OCI-M2 (cell line): ENCODE data around the gene ZNF653.

ENCODE experiments used
- DNase-seq: peaks from one replicate; lab custom pipeline; 2025; ENCODE audit not compliant: unreplicated experiment; lab: John Stamatoyannopoulos, UW

Gene ZNF653

GRCh38 chr19:11513946-11514345 is 8.3 kb upstream of the ZNF653 start:
- no peak for DNase-seq

GRCh38 chr19:11510444-11510843 is 4.8 kb upstream of the ZNF653 start:
- DNase-seq, result no peak

- DNase-seq, result no peak
These were observed 1.9 kb upstream of the ZNF653 start for GRCh38 chr19:11507370-11508078.

GRCh38 chr19:11506967-11507366 is 1.3 kb upstream of the ZNF653 start:
- DNase-seq, result no peak

- DNase-seq, result no peak
These were observed 489 bp upstream of the ZNF653 start for GRCh38 chr19:11506101-11506555.

GRCh38 chr19:11505032-11505503 is 571 bp downstream of the ZNF653 start:
- peak; percentile 99 for DNase-seq

- no peak for DNase-seq
These were observed 1.1 kb downstream of the ZNF653 start for GRCh38 chr19:11504502-11505031.

GRCh38 chr19:11499890-11500420 is 5.7 kb downstream of the ZNF653 start:
- no peak for DNase-seq

- no peak for DNase-seq
These were observed 6.4 kb downstream of the ZNF653 start for GRCh38 chr19:11499220-11499726.

GRCh38 chr19:11496391-11497163 is 9.1 kb downstream of the ZNF653 start:
- DNase-seq, result no peak

GRCh38 chr19:11495885-11496284 is 9.8 kb downstream of the ZNF653 start:
- no peak for DNase-seq

- DNase-seq, result no peak
These were observed 10.2 kb downstream of the ZNF653 start for GRCh38 chr19:11495481-11495880.

GRCh38 chr19:11494634-11495285 is 10.9 kb downstream of the ZNF653 start:
- no peak for DNase-seq

GRCh38 chr19:11489378-11489777 is 16.3 kb downstream of the ZNF653 start:
- DNase-seq, result no peak

GRCh38 chr19:11486661-11487503 is 18.8 kb downstream of the ZNF653 start:
- no peak for DNase-seq

- no peak for DNase-seq
These were observed 20.3 kb downstream of the ZNF653 start for GRCh38 chr19:11485245-11485837.

- DNase-seq, result no peak
These were observed 22.1 kb downstream of the ZNF653 start for GRCh38 chr19:11483366-11484111.

GRCh38 chr19:11482384-11483050 is 23.1 kb downstream of the ZNF653 start:
- peak; percentile 98 for DNase-seq
